KOPT-K1 (cell line): ENCODE results near the gene TENT4A.

Source experiments
- H3K27ac ChIP-seq: fragments of 200-600 bp; sonication (generic); 2 replicates; pipeline ENCODE4 v1.5.1; 2016; ENCODE audit warnings: antibody characterized with exemption, mild to moderate bottlenecking, low read depth, low read length; ENCODE audit not compliant: poor library complexity, severe bottlenecking
- H3K36me3 ChIP-seq: fragments of 200-600 bp; sonication (generic); 2 replicates; pipeline ENCODE4 v1.5.1; 2017; ENCODE audit warnings: antibody characterized with exemption, mild to moderate bottlenecking, low read length, moderate library complexity; ENCODE audit not compliant: insufficient read depth
- H3K9me3 ChIP-seq: fragments of 200-600 bp; sonication (generic); 2 replicates; pipeline ENCODE4 v1.5.1; 2017; ENCODE audit warnings: antibody characterized with exemption, low read length, mild to moderate bottlenecking; ENCODE audit not compliant: insufficient read depth, poor library complexity, severe bottlenecking

TENT4A gene

DNA sequence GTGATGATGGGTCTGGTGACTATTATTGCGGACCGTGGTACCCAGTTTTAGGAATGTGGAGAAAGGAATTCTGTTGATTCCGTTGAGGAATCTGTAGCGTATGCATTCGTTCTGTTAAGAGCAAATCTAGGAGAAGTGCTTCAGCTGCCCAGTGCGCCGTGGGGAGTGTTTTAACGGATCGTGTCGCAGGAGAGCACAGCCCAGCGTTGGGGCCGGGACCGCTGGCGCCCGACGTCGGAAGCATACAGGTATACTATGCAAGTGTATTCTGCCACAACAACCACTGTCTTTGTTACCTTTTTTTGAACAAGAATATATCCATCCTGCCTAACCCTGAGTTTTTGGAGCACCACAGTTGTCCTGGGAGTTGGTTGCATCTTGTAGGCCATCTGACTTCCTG lies 42.7 kb downstream of the TENT4A start:
- Histone ChIP-seq H3K27ac (no peak overlapping the region), H3K9me3 (no peaks in the 10 kb centered on the region), H3K36me3 (peaks cover 86% of the 10 kb centered on the region)

GRCh38 chr5:6757414-6757969 lies 44.3 kb downstream of the TENT4A start:
- Histone ChIP-seq H3K9me3 (no peaks in the 10 kb centered on the region), H3K27ac (no peak overlapping the region), H3K36me3 (peaks cover 71% of the 10 kb centered on the region)

- Histone ChIP-seq H3K27ac (no peak overlapping the region), H3K9me3 (no peaks in the 10 kb centered on the region), H3K36me3 (peaks cover 64% of the 10 kb centered on the region)
Observed at GRCh38 chr5:6758236-6758635, 45.0 kb downstream of the TENT4A start.

GRCh38 chr5:6758706-6759105 lies 45.5 kb downstream of the TENT4A start:
- Histone ChIP-seq H3K27ac (no peak overlapping the region), H3K36me3 (peaks cover 59% of the 10 kb centered on the region), H3K9me3 (no peaks in the 10 kb centered on the region)

DNA sequence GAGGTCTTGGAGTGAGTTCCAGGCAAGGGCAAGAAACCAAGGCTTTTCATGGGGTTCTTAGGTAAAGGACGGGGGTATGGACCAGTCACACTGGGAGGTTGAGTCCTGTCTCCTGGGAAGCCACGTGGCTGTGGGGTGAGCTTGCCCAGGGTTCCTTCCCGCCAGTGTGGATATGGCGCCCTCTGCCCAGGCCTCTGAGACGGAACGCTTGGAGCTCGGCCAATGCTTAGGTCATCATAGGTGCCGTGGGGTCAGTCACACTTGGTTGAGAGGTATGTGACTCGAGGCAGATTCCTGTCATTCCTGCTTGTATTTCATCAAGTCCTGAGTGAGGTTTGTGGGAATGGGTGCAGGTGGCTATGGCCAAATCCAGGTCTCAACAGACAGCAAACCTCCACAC lies 46.2 kb downstream of the TENT4A start:
- H3K27ac ChIP-seq, result no peak overlapping the region
- no peaks in the 10 kb centered on the region for H3K9me3 ChIP-seq
- H3K36me3 ChIP-seq, result peaks cover 52% of the 10 kb centered on the region

GRCh38 chr5:6759983-6760382 lies 46.8 kb downstream of the TENT4A start:
- Histone ChIP-seq H3K36me3 (peaks cover 46% of the 10 kb centered on the region), H3K9me3 (no peaks in the 10 kb centered on the region), H3K27ac (no peak overlapping the region)

DNA sequence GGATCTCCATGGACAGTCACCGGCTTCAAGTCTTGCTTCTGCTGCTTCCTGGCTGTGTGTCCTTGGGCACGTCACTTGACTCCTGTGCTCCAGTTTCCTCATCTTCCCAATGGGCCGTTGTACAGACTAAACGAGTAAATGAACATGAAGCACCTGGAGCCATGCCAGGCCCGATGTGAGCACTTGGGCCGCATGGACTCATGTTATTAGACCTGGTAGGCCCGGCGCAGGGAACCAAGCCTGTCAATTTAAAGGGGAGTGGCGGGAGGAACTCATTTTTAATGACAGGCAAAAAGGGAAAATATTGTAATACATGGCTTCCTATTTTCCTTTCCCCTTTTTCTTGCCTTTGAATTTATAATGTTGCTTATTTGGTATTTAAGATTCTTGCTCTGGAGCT lies 47.5 kb downstream of the TENT4A start:
- no peaks in the 10 kb centered on the region for H3K9me3 ChIP-seq
- H3K36me3 ChIP-seq, result peaks cover 39% of the 10 kb centered on the region
- no peak overlapping the region for H3K27ac ChIP-seq

DNA sequence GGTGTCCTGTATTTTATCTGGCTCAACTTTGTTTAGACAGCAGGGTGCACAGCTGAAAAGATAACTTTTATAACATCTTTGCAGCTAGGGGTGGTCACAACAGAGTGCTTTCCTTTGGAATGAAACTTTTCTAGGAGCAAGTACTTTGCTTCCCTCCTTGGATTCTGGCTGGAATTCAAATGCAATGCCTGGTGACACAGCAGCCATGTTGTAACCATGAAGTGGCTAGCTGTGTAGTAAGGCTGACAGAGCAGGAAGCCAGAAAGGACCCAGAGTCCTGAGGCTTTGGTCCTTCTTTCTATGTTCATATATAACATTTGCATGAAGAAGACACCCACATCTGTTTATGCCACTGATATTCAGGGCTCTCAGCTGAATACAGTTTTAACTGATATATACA lies 48.1 kb downstream of the TENT4A start:
- Histone ChIP-seq H3K9me3 (no peaks in the 10 kb centered on the region), H3K27ac (no peak overlapping the region), H3K36me3 (peaks cover 33% of the 10 kb centered on the region)

- Histone ChIP-seq H3K9me3 (no peaks in the 10 kb centered on the region), H3K27ac (no peak overlapping the region), H3K36me3 (peaks cover 25% of the 10 kb centered on the region)
Observed at GRCh38 chr5:6762116-6762515, 48.9 kb downstream of the TENT4A start.

- peaks cover 19% of the 10 kb centered on the region for H3K36me3 ChIP-seq
- no peaks in the 10 kb centered on the region for H3K9me3 ChIP-seq
- no peak overlapping the region for H3K27ac ChIP-seq
Observed at GRCh38 chr5:6762697-6763096, 49.5 kb downstream of the TENT4A start.

DNA sequence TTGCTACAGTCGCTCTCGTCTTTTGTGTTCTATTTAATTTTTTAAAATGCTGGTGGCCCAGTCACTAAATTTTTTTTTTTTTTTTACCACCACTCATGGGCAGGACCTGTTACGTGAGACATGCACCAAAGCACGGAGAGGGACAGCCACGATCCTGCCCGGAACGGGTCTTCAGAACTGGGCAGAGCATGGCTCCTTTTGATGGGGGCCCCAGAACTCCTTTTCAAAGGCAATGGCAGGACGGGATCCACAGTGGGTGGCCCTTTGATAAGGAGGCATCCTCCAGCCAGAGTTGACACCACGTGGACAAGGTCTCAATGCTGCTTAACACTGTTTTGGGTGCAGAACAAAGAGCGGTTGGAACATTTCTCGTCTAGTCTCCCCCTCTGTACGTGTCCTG lies 50.0 kb downstream of the TENT4A start:
- Histone ChIP-seq H3K36me3 (peaks cover 14% of the 10 kb centered on the region), H3K27ac (no peak overlapping the region), H3K9me3 (no peaks in the 10 kb centered on the region)

GRCh38 chr5:6765612-6766525 lies 52.6 kb downstream of the TENT4A start:
- Histone ChIP-seq H3K27ac (no peak overlapping the region), H3K36me3 (no peaks in the 10 kb centered on the region), H3K9me3 (no peaks in the 10 kb centered on the region)

DNA sequence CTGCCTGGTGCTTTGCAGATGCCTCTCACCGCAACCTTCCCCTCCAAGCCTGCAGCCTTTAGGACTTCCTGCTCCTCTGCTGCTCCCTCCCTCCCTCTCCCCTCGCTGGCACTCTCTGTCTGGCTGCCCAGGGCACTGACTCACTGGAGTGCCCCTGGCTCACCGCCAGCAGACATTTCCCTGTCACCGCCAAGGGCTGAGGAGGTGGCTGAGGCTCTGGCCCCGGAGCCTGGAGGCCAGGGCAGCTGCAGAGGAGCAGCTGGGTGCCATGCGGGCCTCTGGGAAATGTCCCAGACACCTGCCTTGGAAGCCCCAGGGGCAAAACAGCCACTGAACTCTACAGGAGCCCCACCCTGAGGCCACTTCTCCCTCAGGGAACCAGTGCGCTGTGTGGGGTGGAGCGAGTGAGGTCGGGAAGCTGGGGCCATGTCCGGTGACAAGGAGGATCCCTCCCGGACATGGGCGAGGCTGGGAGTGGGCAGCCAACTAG lies 53.4 kb downstream of the TENT4A start:
- Histone ChIP-seq H3K36me3 (no peaks in the 10 kb centered on the region), H3K27ac (no peak overlapping the region), H3K9me3 (no peaks in the 10 kb centered on the region)

DNA sequence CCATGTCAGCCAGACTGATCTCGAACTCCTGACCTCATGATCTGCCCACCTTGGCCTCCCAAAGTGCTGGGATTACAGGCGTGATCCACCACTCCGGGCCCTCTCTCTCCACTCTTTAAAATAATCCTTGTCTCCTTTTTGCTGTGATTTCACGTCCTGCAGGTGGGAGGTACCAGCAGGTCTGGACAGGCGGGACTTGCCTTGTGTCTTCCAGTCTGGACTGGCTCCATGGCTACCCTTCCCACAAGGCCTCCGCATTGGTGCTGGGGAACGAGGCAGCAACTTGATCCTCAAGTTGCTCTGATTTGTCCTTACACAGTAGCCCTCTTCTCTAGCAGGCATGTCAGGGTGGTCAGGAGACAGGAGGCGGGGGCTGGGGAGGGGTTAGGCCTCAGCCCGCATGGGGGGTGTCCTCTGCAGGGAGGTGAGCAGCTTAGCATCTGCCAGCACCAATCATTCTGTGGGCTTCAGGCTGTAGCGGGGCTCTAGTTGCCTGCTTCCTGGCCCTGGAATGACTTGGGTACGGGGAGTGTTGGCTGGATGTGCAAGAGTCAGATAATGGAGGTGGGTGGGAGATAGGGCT lies 54.3 kb downstream of the TENT4A start:
- H3K27ac ChIP-seq, result no peak overlapping the region
- no peaks in the 10 kb centered on the region for H3K9me3 ChIP-seq
- no peaks in the 10 kb centered on the region for H3K36me3 ChIP-seq

DNA sequence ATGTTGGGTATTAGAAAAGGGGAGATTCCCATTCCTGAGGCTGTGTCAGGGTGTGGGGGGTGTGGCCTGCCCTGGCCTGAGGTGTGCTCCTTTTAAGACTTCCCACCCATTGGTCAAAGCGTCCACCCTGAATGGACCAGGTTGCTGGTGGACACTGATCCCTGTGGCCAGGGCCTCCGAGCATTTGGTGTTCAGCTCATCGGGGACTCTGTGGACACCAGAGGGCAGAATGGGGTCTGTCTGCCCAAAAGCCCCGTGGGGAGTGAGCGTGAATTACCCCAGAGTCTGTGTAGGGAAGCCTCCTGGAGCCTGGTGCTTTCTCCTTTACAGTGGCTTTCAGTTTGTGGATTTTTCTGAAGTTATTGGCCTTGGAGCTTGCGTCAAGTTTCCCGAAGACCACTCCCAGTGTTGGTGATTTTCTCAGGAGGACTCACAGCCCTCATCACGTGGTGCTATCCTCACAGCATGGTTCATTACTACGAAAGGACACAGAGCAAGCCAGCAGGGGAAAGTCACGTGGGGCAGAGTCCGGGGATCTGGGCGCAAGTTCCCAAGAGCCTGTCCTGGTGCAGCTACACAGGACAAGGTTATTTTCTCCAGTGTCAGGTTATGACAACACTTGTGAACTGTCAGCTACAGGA lies 55.5 kb downstream of the TENT4A start:
- Histone ChIP-seq H3K9me3 (no peaks in the 10 kb centered on the region), H3K36me3 (no peaks in the 10 kb centered on the region), H3K27ac (no peak overlapping the region)
